ENCODE measurements around the gene SCYGR1. TPM values are rescaled to one million over a fixed set of nuclear protein-coding genes. Genes with fewer than 3 reads are reported as not detected.

The SCYGR1 gene
- total RNA-seq, 4 donors from 2014 or later: not detected

DNA sequence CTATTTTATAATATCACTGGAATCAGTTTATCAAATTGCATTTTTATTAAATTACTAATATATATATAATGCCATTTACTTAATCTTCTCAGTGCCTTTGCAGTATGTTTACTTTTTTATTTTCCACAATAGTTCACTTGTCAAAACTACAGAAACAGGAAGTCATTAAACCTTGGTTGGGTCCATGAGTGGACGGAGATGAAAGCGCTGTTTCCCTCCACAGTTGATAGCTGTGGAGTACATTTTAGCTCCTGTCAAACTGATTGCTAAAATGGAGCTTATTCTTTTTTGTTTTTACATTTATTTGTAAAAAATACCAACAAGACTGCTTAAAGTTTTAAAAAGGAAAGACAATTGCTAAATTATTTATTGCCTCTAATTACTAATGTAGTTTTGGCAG is 43.5 kb downstream of the SCYGR1 start:
- TF ChIP-seq EP300 (IDR thresholded peaks at IDR 0.05): no peak
- TF ChIP-seq, protein P1, sequence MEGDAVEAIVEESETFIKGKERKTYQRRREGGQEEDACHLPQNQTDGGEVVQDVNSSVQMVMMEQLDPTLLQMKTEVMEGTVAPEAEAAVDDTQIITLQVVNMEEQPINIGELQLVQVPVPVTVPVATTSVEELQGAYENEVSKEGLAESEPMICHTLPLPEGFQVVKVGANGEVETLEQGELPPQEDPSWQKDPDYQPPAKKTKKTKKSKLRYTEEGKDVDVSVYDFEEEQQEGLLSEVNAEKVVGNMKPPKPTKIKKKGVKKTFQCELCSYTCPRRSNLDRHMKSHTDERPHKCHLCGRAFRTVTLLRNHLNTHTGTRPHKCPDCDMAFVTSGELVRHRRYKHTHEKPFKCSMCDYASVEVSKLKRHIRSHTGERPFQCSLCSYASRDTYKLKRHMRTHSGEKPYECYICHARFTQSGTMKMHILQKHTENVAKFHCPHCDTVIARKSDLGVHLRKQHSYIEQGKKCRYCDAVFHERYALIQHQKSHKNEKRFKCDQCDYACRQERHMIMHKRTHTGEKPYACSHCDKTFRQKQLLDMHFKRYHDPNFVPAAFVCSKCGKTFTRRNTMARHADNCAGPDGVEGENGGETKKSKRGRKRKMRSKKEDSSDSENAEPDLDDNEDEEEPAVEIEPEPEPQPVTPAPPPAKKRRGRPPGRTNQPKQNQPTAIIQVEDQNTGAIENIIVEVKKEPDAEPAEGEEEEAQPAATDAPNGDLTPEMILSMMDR (IDR thresholded peaks at IDR 0.05): no peak
- no peak for TF ChIP-seq POLR2AphosphoS5 (IDR thresholded peaks at IDR 0.05)
- no peak for TF ChIP-seq POLR2A (IDR thresholded peaks at IDR 0.05; ENCODE audit: low read depth)
- DNase-seq (ENCODE audit: extremely low spot score): no peak
- WGBS: 84% methylated on average over 2 of the region's 2 CpGs
- H3K9me3 ChIP-seq: no peaks in the 10 kb centered on the region
- H3K4me3 ChIP-seq: no peak overlapping the region
- peaks cover 8 to 75% (median 34%) of the 10 kb centered on the region in 4 donors for H3K36me3 ChIP-seq
- H3K27me3 ChIP-seq: no peaks in the 10 kb centered on the region
- no peaks in the 10 kb centered on the region for H3K4me1 ChIP-seq
- no peak overlapping the region for H3K27ac ChIP-seq (replicated peaks in 1 of 4)
- intact Hi-C loops (cut with DNase I): no loop called here

- no peaks in the 10 kb centered on the region for H3K27me3 ChIP-seq
- no peaks in the 10 kb centered on the region for H3K4me1 ChIP-seq
- H3K36me3 ChIP-seq: peaks cover 4 to 69% (median 26%) of the 10 kb centered on the region in 4 donors
- WGBS: 86% methylated on average over 2 of the region's 2 CpGs
- intact Hi-C loops (cut with DNase I): no loop called here
- no peak overlapping the region for H3K27ac ChIP-seq (replicated peaks in 1 of 4)
- DNase-seq (ENCODE audit: extremely low spot score): no peak
- no peak overlapping the region for H3K4me3 ChIP-seq
- TF ChIP-seq POLR2A (IDR thresholded peaks at IDR 0.05; ENCODE audit: low read depth): no peak
- TF ChIP-seq, protein P1 (IDR thresholded peaks at IDR 0.05): no peak
- TF ChIP-seq EP300 (IDR thresholded peaks at IDR 0.05): no peak
- no peak for TF ChIP-seq POLR2AphosphoS5 (IDR thresholded peaks at IDR 0.05)
- no peaks in the 10 kb centered on the region for H3K9me3 ChIP-seq
Measured at GRCh38 chr2:227341553-227341952, 46.2 kb downstream of the SCYGR1 start.

DNA sequence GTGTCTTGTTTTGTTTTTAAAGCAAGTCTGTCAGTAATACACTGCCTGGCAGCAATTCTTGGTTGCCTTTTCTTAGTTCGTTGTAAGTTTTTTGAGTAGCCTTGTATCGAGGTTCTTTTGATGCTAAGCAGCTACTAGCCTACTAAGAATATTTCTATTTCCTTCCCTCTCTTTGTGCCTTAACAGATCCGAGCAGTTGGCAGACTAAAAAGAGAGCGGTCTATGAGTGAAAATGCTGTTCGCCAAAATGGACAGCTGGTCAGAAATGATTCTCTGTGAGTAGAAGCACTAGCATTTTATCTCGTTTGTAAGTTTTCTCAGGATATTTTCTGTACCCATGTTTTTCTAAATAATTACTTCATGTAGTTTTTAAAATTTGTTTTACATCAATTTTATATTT is 47.6 kb downstream of the SCYGR1 start:
- intact Hi-C loops (cut with DNase I): no loop called here
- H3K9me3 ChIP-seq: no peaks in the 10 kb centered on the region
- 72% methylated on average over 6 of the region's 6 CpGs for WGBS
- H3K4me1 ChIP-seq: no peaks in the 10 kb centered on the region
- H3K36me3 ChIP-seq: peaks cover 4 to 74% (median 31%) of the 10 kb centered on the region in 4 donors
- no peak for DNase-seq (ENCODE audit: extremely low spot score)
- H3K27me3 ChIP-seq: no peaks in the 10 kb centered on the region
- no peak overlapping the region for H3K27ac ChIP-seq (replicated peaks in 1 of 4)
- H3K4me3 ChIP-seq: no peak overlapping the region
- TF ChIP-seq, protein P1 (IDR thresholded peaks at IDR 0.05): no peak
- no peak for TF ChIP-seq EP300 (IDR thresholded peaks at IDR 0.05)
- TF ChIP-seq POLR2AphosphoS5 (IDR thresholded peaks at IDR 0.05): no peak
- TF ChIP-seq POLR2A (IDR thresholded peaks at IDR 0.05; ENCODE audit: low read depth): no peak

DNA sequence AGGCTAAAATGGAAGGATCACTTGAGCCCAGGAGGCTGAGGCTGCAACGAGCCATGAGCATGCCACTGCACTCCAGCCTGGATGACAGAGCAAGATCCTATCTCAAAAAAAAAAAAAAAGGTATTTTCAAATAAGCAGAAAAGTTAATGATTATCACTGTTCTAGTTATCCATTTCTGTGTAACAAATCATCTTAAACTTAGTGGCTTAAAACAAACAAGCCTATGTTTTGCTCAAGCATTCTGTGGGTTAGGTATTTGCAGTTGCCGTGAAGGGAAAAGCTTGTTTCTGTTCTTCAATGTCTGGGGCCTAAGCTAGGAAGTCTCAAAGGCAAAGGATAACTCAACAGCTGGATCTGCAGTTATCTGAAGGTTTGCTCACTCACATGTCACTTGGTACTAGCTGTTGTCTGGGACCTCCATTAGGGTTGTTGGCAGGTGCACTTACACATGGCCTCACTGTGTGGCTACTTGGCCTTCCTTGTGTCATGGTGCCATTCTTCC is 48.6 kb downstream of the SCYGR1 start:
- intact Hi-C loops (cut with DNase I): no loop called here
- Histone ChIP-seq H3K36me3 (peaks cover 4 to 83% (median 39%) of the 10 kb centered on the region in 4 donors), H3K4me1 (no peaks in the 10 kb centered on the region), H3K4me3 (no peak overlapping the region), H3K27ac (replicated peaks in 1 of 4) (no peak overlapping the region), H3K27me3 (no peaks in the 10 kb centered on the region), H3K9me3 (no peaks in the 10 kb centered on the region)
- TF ChIP-seq, protein P1 (IDR thresholded peaks at IDR 0.05): no peak
- no peak for TF ChIP-seq POLR2AphosphoS5 (IDR thresholded peaks at IDR 0.05)
- no peak for TF ChIP-seq EP300 (IDR thresholded peaks at IDR 0.05)
- no peak for TF ChIP-seq POLR2A (IDR thresholded peaks at IDR 0.05; ENCODE audit: low read depth)
- DNase-seq (ENCODE audit: extremely low spot score): no peak
- 92% methylated on average over 2 of the region's 2 CpGs for WGBS

Other genes starting within 250 kb of the SCYGR1 start
- gene COL4A4, start 223.7 kb downstream of the SCYGR1 start, total RNA-seq: 1 to 10 TPM; 3.6 to 9.6 (median 6.1) TPM
- 10 to 100 TPM in 1 of 4 donors, 1 to 10 TPM in 3; 1.9 to 10.8 (median 4.3) TPM for gene COL4A3, start 223.3 kb downstream of the SCYGR1 start, total RNA-seq
- gene MFF, start 62.7 kb downstream of the SCYGR1 start, total RNA-seq: 100 to 1,000 TPM; 117 to 135 (median 125) TPM
- not detected for gene TM4SF20, start 8.6 kb downstream of the SCYGR1 start, total RNA-seq
- gene AGFG1, start 84.2 kb upstream of the SCYGR1 start, total RNA-seq: 10 to 100 TPM; 27.4 to 73.4 (median 52.7) TPM
- gene SCYGR2, start 210.9 kb upstream of the SCYGR1 start, total RNA-seq: not detected
- gene SCYGR3, start 226.9 kb upstream of the SCYGR1 start, total RNA-seq: not detected
- gene SCYGR4, start 229.5 kb upstream of the SCYGR1 start, total RNA-seq: not detected

Measured in esophagus muscularis mucosa (tissue), 4 donors.